LoVo (cell line): ENCODE measurements around the gene PEX1.
"Not testable (repeated sequence)": the region's sequence is repeated elsewhere in the genome, so short reads cannot be mapped to it uniquely, and the experiment has no call there.

Experiments used
- DNase-seq: peaks from one replicate; pipeline ENCODE4 v3.0.0-alpha.2; 2016; ENCODE audit warnings: low spot score

PEX1 gene

GRCh38 chr7:92460510-92460909, 67.8 kb downstream of the PEX1 start:
- no peak for DNase-seq

GRCh38 chr7:92460109-92460508, 68.2 kb downstream of the PEX1 start:
- DNase-seq, result no peak

GRCh38 chr7:92456236-92456635, 72.1 kb downstream of the PEX1 start:
- no peak for DNase-seq

- DNase-seq, result no peak
Measured at GRCh38 chr7:92451645-92452044, 76.7 kb downstream of the PEX1 start.

- DNase-seq, result peak; percentile 69
Measured at GRCh38 chr7:92448205-92448747, 80.0 kb downstream of the PEX1 start.

- DNase-seq, result peak; percentile 99
Measured at GRCh38 chr7:92447345-92448204, 80.7 kb downstream of the PEX1 start, which contains the start of gene GATAD1. GATAD1 (plus strand) TSS chr7:92447482; CDS start chr7:92447730, 248 bp downstream.

- DNase-seq, result no peak
Measured at GRCh38 chr7:92446869-92447344, 81.4 kb downstream of the PEX1 start.

GRCh38 chr7:92442720-92443119, 85.6 kb downstream of the PEX1 start:
- not testable (repeated sequence) for DNase-seq

GRCh38 chr7:92437956-92438491, 90.3 kb downstream of the PEX1 start:
- DNase-seq, result no peak
